Measurements from ENCODE around the gene MTREX. TPM values are rescaled to one million over a fixed set of nuclear protein-coding genes. Genes with fewer than 3 reads are reported as not detected.

The MTREX gene
- total and polyA plus RNA-seq, 2 of the 8 experiments (the other 6 are each of a cell fraction or from before 2014, with no cell fraction given), result 16.0 to 130 TPM

- POLR2A ChIA-PET (ENCODE audit: partially characterized antibody), result interaction anchor here (1.0 kb wide), 1 partner anchor 10 kb away, joined by 4 read pairs; no protein-coding TSS in a partner anchor
- H3K79me1 ChIP-seq (ENCODE audit: low read depth, low read length), result no peaks in the 10 kb centered on the region; the same call in 1 of the 2 replicates
- no peak for DNase-seq (ENCODE audit: low read depth in 1 of 2, low spot score in 2 of 2)
- no peak overlapping the region for H3K18ac ChIP-seq (ENCODE audit: extremely low read depth, low read length)
- no peaks in the 10 kb centered on the region for H3K27me3 ChIP-seq (replicated peaks in 1 of 4; ENCODE audit: control insufficient read depth in 3 of 4, extremely low read depth in 1 of 4, insufficient read depth in 3 of 4, low read length in 3 of 4)
- TF ChIP-seq RNF2 (IDR thresholded peaks at IDR 0.05; ENCODE audit: borderline replicate concordance, low read depth, low read length, missing control alignments, poor library complexity, severe bottlenecking) (no peak), CHD2 (IDR thresholded peaks at IDR 0.05; ENCODE audit: low read length) (no peak), MAX (IDR thresholded peaks at IDR 0.05) (no peak), KDM1A (IDR thresholded peaks at IDR 0.05; ENCODE audit: borderline replicate concordance, low read length) (no peak)
- H3K23ac ChIP-seq (ENCODE audit: insufficient read length), result no peak overlapping the region
- H2BK12ac ChIP-seq (ENCODE audit: low read depth, low read length), result no peak overlapping the region
- H2BK120ac ChIP-seq (replicated peaks; ENCODE audit: low read depth, low read length), result no peak overlapping the region
- no peaks in the 10 kb centered on the region; the same call in 1 of the 2 replicates for H3K23me2 ChIP-seq (ENCODE audit: low read depth, low read length)
- no peak overlapping the region for H3K56ac ChIP-seq (replicated peaks; ENCODE audit: insufficient read length, low read depth, low read length)
- no peaks in the 10 kb centered on the region for H3K9me3 ChIP-seq (ENCODE audit: insufficient read depth in 2 of 2, low read depth in 1 of 2, low read length in 1 of 2)
- H3K27ac ChIP-seq (ENCODE audit: low read depth, low read length), result no peak overlapping the region
- H3K4ac ChIP-seq (replicated peaks; ENCODE audit: insufficient read length, low read depth, low read length), result no peak overlapping the region
- no peak overlapping the region for H3K14ac ChIP-seq (ENCODE audit: insufficient read length)
- no peak overlapping the region for H4K91ac ChIP-seq (replicated peaks; ENCODE audit: insufficient read length, low read length)
- no peak overlapping the region for H3K4me3 ChIP-seq (ENCODE audit: extremely low read depth in 1 of 4, insufficient read depth in 2 of 4, low read depth in 3 of 4, low read length in 4 of 4)
- CTCF ChIA-PET (ENCODE audit: partially characterized antibody), result no interaction called here
- no peak overlapping the region for H4K5ac ChIP-seq (ENCODE audit: insufficient read length, low read depth, low read length)
- H2BK20ac ChIP-seq (ENCODE audit: low read length), result no peak overlapping the region
- peaks cover 0 to 28% (median 0%) of the 10 kb centered on the region in 4 experiments; a peak in 2 of 8 replicates for H3K36me3 ChIP-seq (ENCODE audit: control insufficient read depth in 2 of 4, insufficient read depth in 4 of 4, low read length in 3 of 4)
- peaks cover 0 to 5% (median 2%) of the 10 kb centered on the region in 4 experiments; a peak in 5 of 7 replicates for H3K4me1 ChIP-seq (replicated peaks in 1 of 4; ENCODE audit: control insufficient read depth in 3 of 4, insufficient read depth in 4 of 4, low read length in 3 of 4)
- H4K20me1 ChIP-seq (replicated peaks in 1 of 2; ENCODE audit: control insufficient read depth in 1 of 2, insufficient read depth in 2 of 2, low read length in 2 of 2), result no peaks in the 10 kb centered on the region
- no peak overlapping the region for H4K8ac ChIP-seq (ENCODE audit: extremely low read depth, insufficient read depth, low read length)
- no peak overlapping the region for H2AFZ ChIP-seq (ENCODE audit: low read length)
- 85% methylated on average over 4 of the region's 4 CpGs; no CpG with 5 or more reads in 1 of the 2 experiments for WGBS, 2 experiments (ENCODE audit: extremely low coverage in 1 of 2, insufficient coverage in 1 of 2, insufficient read length in 1 of 2, insufficient replicate concordance in 2 of 2, low coverage in 1 of 2, low lambda C conversion rate in 2 of 2, missing lambda C conversion rate in 1 of 2)
- H3K4me2 ChIP-seq (ENCODE audit: insufficient read depth in 1 of 2, low read depth in 2 of 2, low read length in 2 of 2), result no peak overlapping the region
- H2AK5ac ChIP-seq (ENCODE audit: low read depth, low read length), result no peak overlapping the region
- FAIRE-seq, result no peak
- H2BK15ac ChIP-seq (ENCODE audit: low read length), result no peak overlapping the region
- no peak overlapping the region for H2BK5ac ChIP-seq (ENCODE audit: low read depth, low read length)
- H3K79me2 ChIP-seq (ENCODE audit: control insufficient read depth in 1 of 2, insufficient read depth in 2 of 2, low read length in 2 of 2), result peaks cover 0 to 71% of the 10 kb centered on the region in 2 experiments; a peak in 2 of 4 replicates
- H3K9ac ChIP-seq (replicated peaks in 1 of 4; ENCODE audit: extremely low read depth in 1 of 4, low read depth in 3 of 4, low read length in 3 of 4), result no peak overlapping the region
Observed at GRCh38 chr5:55450050-55450765, 142.4 kb downstream of the MTREX start.
